GM23248 (cell line): Measurements from ENCODE around the gene CSMD2. TPM values are rescaled to one million over a fixed set of nuclear protein-coding genes. Genes with fewer than 3 reads are reported as not detected.

ENCODE experiments used
- DNase-seq: peaks from one replicate; pipeline ENCODE4 v3.0.0-alpha.2; 2015
- H2AFZ ChIP-seq: fragments of 200-600 bp; sonication (generic); 2 replicates; pipeline ENCODE4 v1.6.1; 2016; ENCODE audit warnings: antibody characterized with exemption
- H3F3A ChIP-seq: fragments of 200-600 bp; sonication (generic); 2 replicates; pipeline ENCODE4 v1.6.1; 2016; ENCODE audit warnings: mild to moderate bottlenecking, antibody characterized with exemption, mixed run types; ENCODE audit not compliant: insufficient read depth
- H3K27ac ChIP-seq: fragments of 200-600 bp; sonication (generic); 2 replicates; pipeline ENCODE4 v1.5.1; 2016; ENCODE audit warnings: mild to moderate bottlenecking
- H3K27me3 ChIP-seq: fragments of 200-600 bp; sonication (generic); replicated peaks from 2 replicates; pipeline ENCODE4 v1.6.1; 2016; ENCODE audit warnings: mild to moderate bottlenecking; ENCODE audit not compliant: insufficient read depth
- H3K36me3 ChIP-seq: fragments of 200-600 bp; sonication (generic); 2 replicates; pipeline ENCODE4 v1.6.1; 2016; ENCODE audit warnings: low read depth, mild to moderate bottlenecking
- H3K4me1 ChIP-seq: fragments of 200-600 bp; sonication (generic); 2 replicates; pipeline ENCODE4 v1.6.1; 2016; ENCODE audit warnings: mild to moderate bottlenecking; ENCODE audit not compliant: insufficient read depth
- H3K4me2 ChIP-seq: fragments of 200-600 bp; sonication (generic); one replicate; pipeline ENCODE4 v1.6.1; 2016; ENCODE audit warnings: mild to moderate bottlenecking; ENCODE audit not compliant: unreplicated experiment
- H3K4me3 ChIP-seq: fragments of 200-600 bp; sonication (generic); 2 replicates; pipeline ENCODE4 v1.5.1; 2016; ENCODE audit warnings: mild to moderate bottlenecking
- H3K79me2 ChIP-seq: fragments of 200-600 bp; sonication (generic); 2 replicates; pipeline ENCODE4 v1.6.1; 2016; ENCODE audit warnings: mild to moderate bottlenecking; ENCODE audit not compliant: insufficient read depth
- H3K9ac ChIP-seq: fragments of 200-600 bp; sonication (generic); 2 replicates; pipeline ENCODE4 v1.6.1; 2016; ENCODE audit warnings: mild to moderate bottlenecking
- H3K9me2 ChIP-seq: fragments of 200-600 bp; sonication (generic); 2 replicates; pipeline ENCODE4 v1.6.1; 2016; ENCODE audit warnings: mixed run types, mild to moderate bottlenecking, moderate library complexity; ENCODE audit not compliant: insufficient read depth
- H3K9me3 ChIP-seq: fragments of 200-600 bp; sonication (generic); one replicate; pipeline ENCODE4 v1.6.1; 2017; ENCODE audit warnings: low read depth
- H4K20me1 ChIP-seq: fragments of 200-600 bp; sonication (generic); 2 replicates; pipeline ENCODE4 v1.6.0; 2016; ENCODE audit not compliant: insufficient read depth
- EZH2 ChIP-seq: fragments of 200-600 bp; sonication (generic); IDR thresholded peaks from 2 replicates; pipeline ENCODE4 v1.6.1; 2018; ENCODE audit warnings: antibody characterized with exemption, mild to moderate bottlenecking; ENCODE audit not compliant: insufficient read depth, poor library complexity, severe bottlenecking
- EZH2phosphoT487 ChIP-seq: fragments of 200-600 bp; sonication (generic); IDR thresholded peaks from 2 replicates; pipeline ENCODE4 v1.6.1; 2018; ENCODE audit warnings: antibody characterized with exemption, moderate library complexity, mild to moderate bottlenecking, low read depth; ENCODE audit not compliant: insufficient read depth
- WGBS, 2 experiments: methylation state at CpG; one replicate each; pipeline ENCODE4 v1.1.6; 2015 to 2017; ENCODE audit warnings: low lambda C conversion rate in 2 of 2, low coverage in 1 of 2; ENCODE audit errors: missing lambda C conversion rate in 2 of 2; 5-methylcytosine and 5-hydroxymethylcytosine counted together
- in situ Hi-C: fragments of 300-500 bp; cut with MboI; formaldehyde crosslinking; loops from 2 replicates; pipeline ENCODE4 v1.15.0; 2020
- polyA plus RNA-seq: library from polyadenylated mRNA; unstranded; fragments of >200 nt; fragmentation: Nextera tagmentation; extraction: Ambion mirVana; gene quantifications from 2 replicates; pipeline ENCODE4 v1.2.1, GENCODE V29; 2016
- total RNA-seq: library from RNA; depleted of rRNA; stranded (reverse); fragments of >200 nt; shearing (Covaris generic); gene quantifications from 2 replicates; pipeline ENCODE4 v1.2.3, GENCODE V29; 2014

The CSMD2 gene
- total and polyA plus RNA-seq, 2 experiments from 2014 or later = 4.5 to 7.1 TPM

GRCh38 chr1:33709174-33709782 lies 455.8 kb downstream of the CSMD2 start:
- peaks cover 35% of the 10 kb centered on the region for H3F3A ChIP-seq
- no peak overlapping the region for H2AFZ ChIP-seq
- no peak for DNase-seq
- peaks cover 41% of the 10 kb centered on the region for H3K4me1 ChIP-seq
- H3K27me3 ChIP-seq = no peaks in the 10 kb centered on the region
- in situ Hi-C loops = no loop called here
- H3K9ac ChIP-seq = peak overlapping the region; percentile 27; the same call in 1 of the 2 replicates
- H3K9me3 ChIP-seq = no peaks in the 10 kb centered on the region
- H3K36me3 ChIP-seq = 0 out of 2 replicates have a peak, but pooled peaks cover 2% of the 10 kb centered on the region
- peak overlapping the region; percentile 62 for H3K27ac ChIP-seq
- peak overlapping the region; percentile 62 for H3K4me2 ChIP-seq
- H3K4me3 ChIP-seq = no peak overlapping the region
- 78 to 82% methylated on average over 9 of the region's 9 CpGs for WGBS, 2 experiments
- H3K79me2 ChIP-seq = no peaks in the 10 kb centered on the region
- no peak for TF ChIP-seq EZH2phosphoT487
- no peak for TF ChIP-seq EZH2
- no peaks in the 10 kb centered on the region for H4K20me1 ChIP-seq
- no peaks in the 10 kb centered on the region for H3K9me2 ChIP-seq

- Histone ChIP-seq H3K36me3 (no peaks in the 10 kb centered on the region), H3F3A (peaks cover 24% of the 10 kb centered on the region), H3K9ac (no peak overlapping the region), H3K4me3 (no peak overlapping the region), H3K79me2 (no peaks in the 10 kb centered on the region), H3K27me3 (no peaks in the 10 kb centered on the region), H4K20me1 (no peaks in the 10 kb centered on the region), H3K4me2 (no peak overlapping the region), H3K4me1 (peaks cover 27% of the 10 kb centered on the region), H3K9me3 (no peaks in the 10 kb centered on the region), H3K27ac (no peak overlapping the region), H3K9me2 (no peaks in the 10 kb centered on the region), H2AFZ (no peak overlapping the region)
- TF ChIP-seq EZH2phosphoT487 (no peak), EZH2 (no peak)
- 89 to 93% methylated on average over 12 of the region's 12 CpGs for WGBS, 2 experiments
- no peak for DNase-seq
- in situ Hi-C loops = no loop called here
These were observed 458.3 kb downstream of the CSMD2 start for GRCh38 chr1:33706634-33707255.

DNA sequence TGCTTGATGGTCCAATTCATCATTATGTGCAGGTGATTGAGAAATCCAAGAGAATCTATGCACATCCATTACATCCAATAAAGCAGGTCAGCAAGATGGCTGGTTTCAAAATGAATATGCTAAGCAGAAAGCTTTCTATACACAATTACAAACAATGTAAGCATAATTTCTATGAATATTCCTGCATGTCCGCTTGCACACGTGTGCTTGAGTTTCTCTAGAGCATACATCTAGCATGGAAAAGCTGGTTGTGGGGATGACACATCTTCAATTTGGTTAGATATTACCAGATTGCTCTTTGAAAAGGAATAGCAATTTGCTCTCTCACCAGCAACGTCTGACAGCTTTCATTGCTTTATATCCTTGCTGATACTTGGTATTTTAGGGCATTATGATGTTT lies 461.6 kb downstream of the CSMD2 start:
- Histone ChIP-seq H3K4me1 (no peaks in the 10 kb centered on the region), H3K36me3 (no peaks in the 10 kb centered on the region), H3K9me3 (no peaks in the 10 kb centered on the region), H3K9me2 (no peaks in the 10 kb centered on the region), H3K4me3 (no peak overlapping the region), H3K27me3 (no peaks in the 10 kb centered on the region), H3K4me2 (no peak overlapping the region), H3F3A (no peaks in the 10 kb centered on the region), H3K79me2 (no peaks in the 10 kb centered on the region), H3K9ac (no peak overlapping the region), H3K27ac (no peak overlapping the region), H2AFZ (no peak overlapping the region), H4K20me1 (no peaks in the 10 kb centered on the region)
- WGBS, 2 experiments = 66 to 70% methylated on average over 3 of the region's 3 CpGs
- in situ Hi-C loops = no loop called here
- DNase-seq = no peak
- TF ChIP-seq EZH2 = no peak
- TF ChIP-seq EZH2phosphoT487 = no peak

DNA sequence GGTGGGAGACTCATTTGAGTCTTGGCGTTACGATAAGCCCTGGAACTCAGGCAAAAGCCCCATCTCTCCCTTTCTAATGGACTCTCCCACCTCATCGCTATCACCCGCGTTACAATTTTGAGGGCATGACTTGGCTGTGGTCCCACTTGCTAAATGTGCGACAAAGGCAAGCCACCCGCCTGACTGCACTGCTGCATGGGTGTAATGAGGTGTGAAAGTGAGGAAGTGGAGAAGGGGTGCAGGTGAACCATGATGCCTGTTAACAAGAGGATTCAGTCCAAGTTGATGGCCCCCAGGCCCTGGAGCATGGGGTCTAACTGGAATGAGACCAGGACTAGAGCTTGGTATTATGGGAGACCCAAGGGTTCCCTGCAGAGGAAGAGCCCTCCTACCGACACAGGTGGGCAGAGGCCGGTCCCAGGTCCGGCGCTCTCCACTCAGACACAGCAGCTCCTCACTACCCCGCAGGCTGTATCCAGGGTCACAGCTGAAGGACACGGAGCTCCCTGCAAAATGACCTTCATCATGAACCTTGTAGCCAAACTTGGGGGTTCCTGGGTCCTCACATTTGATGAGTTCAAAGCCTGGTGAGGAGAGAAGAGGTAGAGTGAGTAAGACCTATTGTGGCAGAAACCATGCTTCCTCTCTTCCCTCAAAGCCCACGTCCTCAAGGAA lies 466.5 kb downstream of the CSMD2 start:
- Histone ChIP-seq H4K20me1 (no peaks in the 10 kb centered on the region), H2AFZ (no peak overlapping the region), H3K9me3 (no peaks in the 10 kb centered on the region), H3K27ac (no peak overlapping the region), H3K4me1 (no peaks in the 10 kb centered on the region), H3K9ac (no peak overlapping the region), H3K4me2 (no peak overlapping the region), H3K27me3 (no peaks in the 10 kb centered on the region), H3K79me2 (no peaks in the 10 kb centered on the region), H3F3A (no peaks in the 10 kb centered on the region), H3K36me3 (peaks cover 13% of the 10 kb centered on the region; the same call in 1 of the 2 replicates), H3K9me2 (no peaks in the 10 kb centered on the region), H3K4me3 (no peak overlapping the region)
- WGBS, 2 experiments = 87 to 89% methylated on average over 11 to 14 of the region's 14 CpGs
- in situ Hi-C loops = no loop called here
- DNase-seq = no peak
- TF ChIP-seq EZH2phosphoT487 (no peak), EZH2 (no peak)
